ENCODE results near the gene IDI2. TPM values are rescaled to one million over a fixed set of nuclear protein-coding genes. Genes with fewer than 3 reads are reported as not detected.
"Not testable (repeated sequence)": the region's sequence is repeated elsewhere in the genome, so short reads cannot be mapped to it uniquely, and the experiment has no call there.

Gene IDI2
- total and polyA plus RNA-seq, 4 donors: 0.05 to 0.18 (median 0.08) TPM; not detected in 1

DNA sequence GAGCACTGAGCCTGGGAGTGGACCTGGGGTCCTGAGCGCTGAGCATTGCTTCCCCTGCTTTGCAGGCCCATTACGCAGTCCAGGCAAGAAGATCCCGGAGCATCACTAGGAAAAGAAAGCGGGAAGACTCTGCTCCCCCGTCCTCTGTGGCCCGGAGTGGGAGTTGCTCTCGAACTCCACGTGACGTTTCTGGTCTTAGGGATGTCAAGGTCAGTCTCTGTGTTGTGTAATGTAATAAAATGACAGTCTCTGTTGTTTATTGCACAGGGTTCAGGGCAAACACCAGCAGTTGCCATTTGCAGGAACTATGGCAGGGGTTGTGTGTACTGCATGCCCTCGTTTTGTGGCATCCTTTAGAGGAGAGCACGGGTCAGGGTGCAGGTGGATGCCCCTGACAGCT is 10.0 kb downstream of the IDI2 start:
- Histone ChIP-seq H3K9ac (ENCODE audit: insufficient read depth in 1 of 2, low read length in 2 of 2) (no peak overlapping the region), H3K9me3 (ENCODE audit: control insufficient read depth in 4 of 4, insufficient read depth in 3 of 4, low read length in 3 of 4) (peaks cover 0 to 2% (median 0%) of the 10 kb centered on the region in 4 donors), H3K27ac (ENCODE audit: low read depth in 1 of 2, low read length in 1 of 2) (no peak overlapping the region), H3K4me3 (no peak overlapping the region), H3K27me3 (ENCODE audit: control insufficient read depth in 3 of 3, insufficient read depth in 3 of 3, low read length in 2 of 3) (no peaks in the 10 kb centered on the region), H3K36me3 (ENCODE audit: control insufficient read depth in 4 of 4, insufficient read depth in 4 of 4, low read length in 4 of 4) (peaks cover 26 to 53% (median 39%) of the 10 kb centered on the region in 4 donors), H3K4me1 (ENCODE audit: control insufficient read depth in 5 of 5, insufficient read depth in 5 of 5, low read length in 5 of 5) (no peaks in the 10 kb centered on the region)
- TF ChIP-seq, protein P1, sequence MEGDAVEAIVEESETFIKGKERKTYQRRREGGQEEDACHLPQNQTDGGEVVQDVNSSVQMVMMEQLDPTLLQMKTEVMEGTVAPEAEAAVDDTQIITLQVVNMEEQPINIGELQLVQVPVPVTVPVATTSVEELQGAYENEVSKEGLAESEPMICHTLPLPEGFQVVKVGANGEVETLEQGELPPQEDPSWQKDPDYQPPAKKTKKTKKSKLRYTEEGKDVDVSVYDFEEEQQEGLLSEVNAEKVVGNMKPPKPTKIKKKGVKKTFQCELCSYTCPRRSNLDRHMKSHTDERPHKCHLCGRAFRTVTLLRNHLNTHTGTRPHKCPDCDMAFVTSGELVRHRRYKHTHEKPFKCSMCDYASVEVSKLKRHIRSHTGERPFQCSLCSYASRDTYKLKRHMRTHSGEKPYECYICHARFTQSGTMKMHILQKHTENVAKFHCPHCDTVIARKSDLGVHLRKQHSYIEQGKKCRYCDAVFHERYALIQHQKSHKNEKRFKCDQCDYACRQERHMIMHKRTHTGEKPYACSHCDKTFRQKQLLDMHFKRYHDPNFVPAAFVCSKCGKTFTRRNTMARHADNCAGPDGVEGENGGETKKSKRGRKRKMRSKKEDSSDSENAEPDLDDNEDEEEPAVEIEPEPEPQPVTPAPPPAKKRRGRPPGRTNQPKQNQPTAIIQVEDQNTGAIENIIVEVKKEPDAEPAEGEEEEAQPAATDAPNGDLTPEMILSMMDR (IDR thresholded peaks at IDR 0.05; ENCODE audit: control extremely low read depth, extremely low read depth): no peak
- 97% methylated on average over 11 of the region's 11 CpGs for WGBS, 2 donors
- DNase-seq: no peak
- no peak for ATAC-seq (ENCODE audit: insufficient read depth, low FRiP score)

DNA sequence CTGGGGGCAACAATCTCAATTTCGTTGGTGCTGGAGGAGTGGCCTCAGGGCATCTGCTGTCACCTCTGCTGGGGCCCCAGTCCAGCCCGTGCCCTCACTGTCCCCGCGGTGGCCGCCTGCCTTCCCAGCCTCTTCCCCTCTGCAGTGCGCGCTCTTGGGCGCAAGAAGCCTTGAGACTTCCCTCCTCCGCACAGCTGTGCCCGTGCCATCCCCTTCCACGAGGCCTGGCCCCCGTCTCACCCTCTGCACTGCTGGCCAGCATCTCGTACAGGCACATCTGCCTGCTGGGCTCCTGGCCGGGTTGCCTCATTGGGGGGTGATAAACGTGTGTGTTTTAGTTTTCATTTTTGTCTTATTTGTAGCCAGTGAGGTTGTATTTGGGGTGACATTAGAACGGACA is 14.0 kb downstream of the IDI2 start:
- Histone ChIP-seq H3K9ac (ENCODE audit: insufficient read depth in 1 of 2, low read length in 2 of 2) (no peak overlapping the region), H3K4me1 (ENCODE audit: control insufficient read depth in 5 of 5, insufficient read depth in 5 of 5, low read length in 5 of 5) (no peaks in the 10 kb centered on the region), H3K9me3 (ENCODE audit: control insufficient read depth in 4 of 4, insufficient read depth in 3 of 4, low read length in 3 of 4) (no peaks in the 10 kb centered on the region), H3K36me3 (ENCODE audit: control insufficient read depth in 4 of 4, insufficient read depth in 4 of 4, low read length in 4 of 4) (peaks cover 40 to 64% (median 58%) of the 10 kb centered on the region in 4 donors), H3K27me3 (ENCODE audit: control insufficient read depth in 3 of 3, insufficient read depth in 3 of 3, low read length in 2 of 3) (no peaks in the 10 kb centered on the region), H3K27ac (ENCODE audit: low read depth in 1 of 2, low read length in 1 of 2) (no peak overlapping the region), H3K4me3 (no peak overlapping the region)
- ATAC-seq (ENCODE audit: insufficient read depth, low FRiP score) (no peak), DNase-seq (no peak)
- TF ChIP-seq, protein P1 (IDR thresholded peaks at IDR 0.05; ENCODE audit: control extremely low read depth, extremely low read depth): no peak
- WGBS, 2 donors: 94 to 97% methylated on average over 16 of the region's 16 CpGs

DNA sequence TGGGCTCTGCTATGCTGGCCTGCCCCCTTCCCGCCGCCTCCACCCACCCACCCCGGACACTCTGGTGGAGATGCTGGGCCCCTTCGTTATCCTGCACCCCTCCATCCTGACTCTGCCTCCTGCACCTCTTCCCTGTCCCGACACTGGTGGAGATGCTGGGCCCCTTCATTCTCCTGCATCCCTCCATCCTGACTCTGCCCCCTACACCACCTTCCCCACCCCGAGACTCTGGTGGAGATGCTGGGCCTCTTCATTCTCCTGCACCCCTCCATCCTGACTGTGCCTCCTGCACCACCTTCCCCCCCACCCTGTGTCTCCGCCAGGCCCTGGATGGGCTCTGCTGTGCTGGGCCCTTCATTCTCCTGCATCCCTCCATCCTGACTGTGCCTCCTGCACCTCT is 15.0 kb downstream of the IDI2 start:
- Histone ChIP-seq H3K4me3 (no peak overlapping the region), H3K27me3 (ENCODE audit: control insufficient read depth in 3 of 3, insufficient read depth in 3 of 3, low read length in 2 of 3) (no peaks in the 10 kb centered on the region), H3K36me3 (ENCODE audit: control insufficient read depth in 4 of 4, insufficient read depth in 4 of 4, low read length in 4 of 4) (peaks cover 41 to 64% (median 59%) of the 10 kb centered on the region in 4 donors), H3K9ac (ENCODE audit: insufficient read depth in 1 of 2, low read length in 2 of 2) (no peak overlapping the region), H3K9me3 (ENCODE audit: control insufficient read depth in 4 of 4, insufficient read depth in 3 of 4, low read length in 3 of 4) (no peaks in the 10 kb centered on the region), H3K27ac (ENCODE audit: low read depth in 1 of 2, low read length in 1 of 2) (no peak overlapping the region), H3K4me1 (ENCODE audit: control insufficient read depth in 5 of 5, insufficient read depth in 5 of 5, low read length in 5 of 5) (no peaks in the 10 kb centered on the region)
- DNase-seq: no peak
- TF ChIP-seq, protein P1 (IDR thresholded peaks at IDR 0.05; ENCODE audit: control extremely low read depth, extremely low read depth): no peak
- no peak for ATAC-seq (ENCODE audit: insufficient read depth, low FRiP score)
- 94 to 97% methylated on average over 7 of the region's 7 CpGs for WGBS, 2 donors

DNA sequence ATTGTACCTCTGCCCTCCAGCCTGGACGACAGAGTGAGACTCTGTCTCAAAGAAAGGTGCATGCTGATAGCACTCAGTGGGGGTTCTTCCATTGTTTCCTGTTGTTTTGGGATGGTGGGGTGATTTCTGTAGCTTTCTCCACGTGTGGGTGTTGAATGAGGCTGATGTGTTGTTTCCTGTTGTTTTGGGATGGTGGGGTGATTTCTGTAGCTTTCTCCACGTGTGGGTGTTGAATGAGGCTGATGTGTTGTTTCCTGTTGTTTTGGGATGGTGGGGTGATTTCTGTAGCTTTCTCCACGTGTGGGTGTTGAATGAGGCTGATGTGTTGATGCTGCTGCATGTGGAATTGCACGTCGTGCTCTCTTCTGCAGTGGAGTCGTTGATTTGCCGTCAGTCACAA is 15.7 kb downstream of the IDI2 start:
- whole genome bisulfite sequencing, 2 donors: 74 to 81% methylated on average over 7 of the region's 8 CpGs
- not testable (repeated sequence) for H3K4me3 ChIP-seq; DNase-seq; ATAC-seq (ENCODE audit: insufficient read depth, low FRiP score); H3K27me3 ChIP-seq (ENCODE audit: control insufficient read depth in 3 of 3, insufficient read depth in 3 of 3, low read length in 2 of 3); H3K27ac ChIP-seq (ENCODE audit: low read depth in 1 of 2, low read length in 1 of 2); H3K9me3 ChIP-seq (ENCODE audit: control insufficient read depth in 4 of 4, insufficient read depth in 3 of 4, low read length in 3 of 4); H3K4me1 ChIP-seq (ENCODE audit: control insufficient read depth in 5 of 5, insufficient read depth in 5 of 5, low read length in 5 of 5); H3K9ac ChIP-seq (ENCODE audit: insufficient read depth in 1 of 2, low read length in 2 of 2)
- peaks cover 45 to 68% (median 57%) of the 10 kb centered on the region in 4 donors for H3K36me3 ChIP-seq (ENCODE audit: control insufficient read depth in 4 of 4, insufficient read depth in 4 of 4, low read length in 4 of 4)

All from lung (tissue), 12 donors.